Erythroblast (primary cell): ENCODE results near the gene USP17L27.
"Not testable (repeated sequence)": the region's sequence is repeated elsewhere in the genome, so short reads cannot be mapped to it uniquely, and the experiment has no call there.

ENCODE experiments used
- GATA1 ChIP-seq: IDR thresholded peaks from 2 replicates; pipeline ENCODE4 v1.6.1; 2011; ENCODE audit warnings: low read depth, mild to moderate bottlenecking, control low read depth, low read length, moderate library complexity
- POLR2A ChIP-seq: IDR thresholded peaks from 2 replicates; pipeline ENCODE4 v1.6.1; 2011; ENCODE audit warnings: mild to moderate bottlenecking, low read length

DNA sequence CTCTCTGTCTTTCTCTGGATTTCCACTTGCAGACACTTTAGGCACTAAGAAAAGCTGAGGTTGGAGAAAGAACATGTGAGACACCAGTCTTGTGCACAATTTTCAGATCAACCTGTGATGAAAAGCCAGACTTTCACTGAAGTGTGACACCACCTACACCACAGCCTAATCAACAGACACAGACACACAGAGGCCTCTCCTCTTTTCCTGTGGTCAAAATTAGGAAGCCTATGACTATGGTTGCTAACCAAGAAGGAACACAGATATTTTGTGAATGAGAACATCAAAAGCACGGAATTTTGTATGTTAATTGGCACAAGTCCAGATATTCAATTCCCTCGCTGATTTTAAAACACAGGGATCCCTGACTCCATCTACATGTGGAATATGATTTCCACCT lies 45.1 kb downstream of the USP17L27 start:
- TF ChIP-seq POLR2A, GATA1: not testable (repeated sequence)
